Panc1 (cell line): Measurements from ENCODE around the gene SHISA7.
A peak's percentile ranks its signal among the peaks of the same experiment; 100 is the strongest.
"Not testable (repeated sequence)": the region's sequence is repeated elsewhere in the genome, so short reads cannot be mapped to it uniquely, and the experiment has no call there.

Source experiments
- CTCF ChIP-seq: fragments of 450-650 bp; IDR thresholded peaks from 2 replicates; pipeline ENCODE4 v1.5.1; 2017; ENCODE audit warnings: mild to moderate bottlenecking
- POLR2AphosphoS5 ChIP-seq: IDR thresholded peaks from 2 replicates; pipeline ENCODE4 v1.6.1; 2012; ENCODE audit warnings: mild to moderate bottlenecking, low read depth, low read length, moderate library complexity

DNA sequence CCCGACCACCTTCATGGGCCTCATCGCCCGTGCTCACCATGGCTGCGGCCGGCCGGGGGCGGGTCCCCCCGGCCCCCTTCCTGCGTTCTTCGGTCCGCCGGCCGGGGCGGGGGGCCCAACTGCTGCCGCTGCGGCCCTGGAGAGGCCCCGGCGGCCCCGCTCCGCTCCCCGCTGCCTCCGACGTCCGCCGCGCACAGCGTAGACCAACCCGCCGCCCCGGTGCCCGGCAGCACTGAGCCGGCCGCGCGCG, 35.6 kb downstream of the SHISA7 start, which contains the start of gene UBE2S:
- not testable (repeated sequence) for TF ChIP-seq CTCF
- TF ChIP-seq POLR2AphosphoS5, result peak; percentile 98
